CMK (cell line): Measurements from ENCODE around the gene MGAT4B.
"Not testable (repeated sequence)": the region's sequence is repeated elsewhere in the genome, so short reads cannot be mapped to it uniquely, and the experiment has no call there.

ENCODE experiments used
- DNase-seq: peaks from one replicate; pipeline ENCODE4 v3.0.0-alpha.2; 2010; ENCODE audit warnings: low read depth

Gene MGAT4B

GRCh38 chr5:179806250-179807048 is at the start of gene MGAT4B:
TSS of gene MGAT4B (minus strand) at chr5:179806866. CDS start at chr5:179806583, 283 bp downstream.
- DNase-seq, result no peak

GRCh38 chr5:179854356-179854755 is 47.7 kb upstream of the MGAT4B start:
- no peak for DNase-seq

- no peak for DNase-seq
These were observed 46.4 kb upstream of the MGAT4B start for GRCh38 chr5:179852993-179853547.

- DNase-seq, result no peak
These were observed 35.0 kb upstream of the MGAT4B start for GRCh38 chr5:179841621-179842020.

- DNase-seq, result no peak
These were observed 34.1 kb upstream of the MGAT4B start for GRCh38 chr5:179840766-179841165.

GRCh38 chr5:179840321-179840720 is 33.7 kb upstream of the MGAT4B start:
- no peak for DNase-seq

GRCh38 chr5:179839328-179840256 is 32.9 kb upstream of the MGAT4B start:
- no peak for DNase-seq

- no peak for DNase-seq
These were observed 30.7 kb upstream of the MGAT4B start for GRCh38 chr5:179837076-179838011.

GRCh38 chr5:179836225-179837019 is 29.8 kb upstream of the MGAT4B start:
- no peak for DNase-seq

- DNase-seq, result not testable (repeated sequence)
These were observed 28.2 kb upstream of the MGAT4B start for GRCh38 chr5:179834871-179835270.

- no peak for DNase-seq
These were observed 27.5 kb upstream of the MGAT4B start for GRCh38 chr5:179834120-179834519.

GRCh38 chr5:179833709-179834070 is 27.0 kb upstream of the MGAT4B start:
- DNase-seq, result no peak

GRCh38 chr5:179833056-179833708 is 26.5 kb upstream of the MGAT4B start:
- DNase-seq, result no peak

- no peak for DNase-seq
These were observed 25.5 kb upstream of the MGAT4B start for GRCh38 chr5:179832039-179832745.

GRCh38 chr5:179830818-179831468 is 24.3 kb upstream of the MGAT4B start:
- no peak for DNase-seq

GRCh38 chr5:179829732-179830435 is 23.2 kb upstream of the MGAT4B start:
- no peak for DNase-seq

GRCh38 chr5:179828756-179829421 is 22.2 kb upstream of the MGAT4B start:
- DNase-seq, result no peak

GRCh38 chr5:179827680-179828079 is 21.0 kb upstream of the MGAT4B start:
- DNase-seq, result no peak
